DOHH2 (cell line): ENCODE measurements around the gene SLC5A9.

Experiments
- H3F3A ChIP-seq: fragments of 200-600 bp; sonication (generic), shearing (Covaris generic); 2 replicates; pipeline ENCODE4 v1.6.0; 2016; ENCODE audit warnings: antibody characterized with exemption, mild to moderate bottlenecking; ENCODE audit not compliant: control insufficient read depth, insufficient read depth
- H3K27ac ChIP-seq: fragments of 200-600 bp; sonication (generic); 2 replicates; pipeline ENCODE4 v1.5.1; 2014; ENCODE audit warnings: low read depth, mild to moderate bottlenecking, low read length, moderate library complexity
- H3K27me3 ChIP-seq: fragments of 200-600 bp; sonication (generic); 2 replicates; pipeline ENCODE4 v1.6.1; 2014; ENCODE audit warnings: mild to moderate bottlenecking, low read length, mixed read lengths; ENCODE audit not compliant: control insufficient read depth
- H3K36me3 ChIP-seq: fragments of 200-600 bp; sonication (generic); 2 replicates; pipeline ENCODE4 v1.6.1; 2014; ENCODE audit warnings: mild to moderate bottlenecking, low read length, moderate library complexity, mixed read lengths; ENCODE audit not compliant: control insufficient read depth
- H3K4me1 ChIP-seq: fragments of 200-600 bp; sonication (generic); 2 replicates; pipeline ENCODE4 v1.6.1; 2014; ENCODE audit warnings: mild to moderate bottlenecking, low read length, mixed read lengths; ENCODE audit not compliant: control insufficient read depth
- H3K4me2 ChIP-seq: fragments of 200-600 bp; sonication (generic); 2 replicates; pipeline ENCODE4 v1.6.0; 2014; ENCODE audit warnings: mild to moderate bottlenecking, low read length, moderate library complexity
- H3K4me3 ChIP-seq: fragments of 200-600 bp; sonication (generic); 2 replicates; pipeline ENCODE4 v1.5.1; 2014; ENCODE audit warnings: mild to moderate bottlenecking, low read length, mixed read lengths
- H3K79me2 ChIP-seq: fragments of 200-600 bp; sonication (generic); 2 replicates; pipeline ENCODE4 v1.6.1; 2014; ENCODE audit warnings: mild to moderate bottlenecking, low read length, mixed read lengths; ENCODE audit not compliant: control insufficient read depth
- H3K9me2 ChIP-seq: fragments of 200-600 bp; sonication (generic); replicated peaks from 2 replicates; pipeline ENCODE4 v1.6.1; 2014; ENCODE audit warnings: mild to moderate bottlenecking, low read length, mixed read lengths; ENCODE audit not compliant: control insufficient read depth
- H3K9me3 ChIP-seq: fragments of 200-600 bp; sonication (generic); 2 replicates; pipeline ENCODE4 v1.6.1; 2014; ENCODE audit warnings: antibody characterized with exemption, low read length, mixed read lengths; ENCODE audit not compliant: control insufficient read depth, insufficient read depth
- H4K20me1 ChIP-seq: fragments of 200-600 bp; sonication (generic); 2 replicates; pipeline ENCODE4 v1.6.0; 2014; ENCODE audit warnings: low read depth, mild to moderate bottlenecking, antibody characterized with exemption, low read length, moderate library complexity; ENCODE audit not compliant: control insufficient read depth, insufficient read depth
- CTCF ChIP-seq: fragments of 200-600 bp; sonication (generic); IDR thresholded peaks from one replicate; pipeline ENCODE4 v1.5.1; 2014; ENCODE audit warnings: antibody characterized with exemption, mild to moderate bottlenecking, low read depth, low read length; ENCODE audit not compliant: poor library complexity, severe bottlenecking
- EZH2phosphoT487 ChIP-seq: fragments of 200-600 bp; sonication (generic); IDR thresholded peaks from 2 replicates; pipeline ENCODE4 v1.6.1; 2017; ENCODE audit warnings: borderline replicate concordance, mild to moderate bottlenecking, antibody characterized with exemption, low read length, moderate library complexity, mixed read lengths

Gene SLC5A9

GRCh38 chr1:48235652-48236051 lies 13.1 kb downstream of the SLC5A9 start:
- Histone ChIP-seq H3K4me1 (no peaks in the 10 kb centered on the region), H3K27ac (no peak overlapping the region), H3K9me3 (no peaks in the 10 kb centered on the region), H3K27me3 (no peaks in the 10 kb centered on the region; the same call in 1 of the 2 replicates), H4K20me1 (no peaks in the 10 kb centered on the region), H3K36me3 (no peaks in the 10 kb centered on the region), H3K79me2 (no peaks in the 10 kb centered on the region), H3K9me2 (no peaks in the 10 kb centered on the region), H3K4me2 (no peak overlapping the region), H3F3A (no peaks in the 10 kb centered on the region), H3K4me3 (no peak overlapping the region)
- TF ChIP-seq CTCF (no peak), EZH2phosphoT487 (no peak)

DNA sequence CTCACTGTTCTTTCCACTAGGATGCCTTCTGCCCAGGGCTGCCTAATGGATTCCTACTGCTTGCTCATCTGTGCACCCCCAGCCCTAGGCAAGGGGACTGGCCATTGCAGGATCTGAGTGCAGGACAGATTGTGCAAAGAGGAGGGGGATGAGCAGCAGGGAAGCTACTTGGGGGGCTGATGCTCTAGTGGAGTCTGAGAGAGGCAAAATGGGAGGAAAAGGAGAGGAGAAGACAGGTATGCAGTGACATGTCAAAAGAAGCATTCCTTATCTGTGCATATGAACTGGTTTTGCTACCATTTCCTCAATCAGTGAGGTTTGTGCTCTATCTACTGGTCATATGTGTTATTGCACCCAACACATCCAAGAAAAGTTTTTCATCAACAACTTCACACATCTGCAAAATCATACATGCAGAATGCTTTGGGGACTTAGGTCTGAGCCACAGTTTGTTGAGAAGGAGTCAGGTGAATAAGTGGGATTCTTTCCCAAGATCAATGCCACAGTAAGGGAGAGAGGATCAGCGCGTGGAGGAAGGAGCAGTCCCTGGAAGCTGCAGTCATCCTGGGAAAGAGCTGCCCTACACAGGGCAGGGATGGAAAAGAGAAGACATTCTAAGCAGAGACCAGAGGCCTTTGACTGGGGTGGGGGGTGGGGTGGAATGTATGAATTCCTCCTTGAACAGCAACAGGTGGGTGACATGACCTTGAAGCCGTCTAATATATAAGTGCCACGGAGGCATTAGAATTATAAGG lies 14.4 kb downstream of the SLC5A9 start:
- Histone ChIP-seq H4K20me1 (no peaks in the 10 kb centered on the region), H3K79me2 (no peaks in the 10 kb centered on the region), H3K27ac (no peak overlapping the region), H3K4me2 (no peak overlapping the region), H3K4me1 (no peaks in the 10 kb centered on the region), H3F3A (no peaks in the 10 kb centered on the region), H3K9me3 (no peaks in the 10 kb centered on the region), H3K9me2 (no peaks in the 10 kb centered on the region), H3K4me3 (no peak overlapping the region), H3K36me3 (no peaks in the 10 kb centered on the region), H3K27me3 (no peaks in the 10 kb centered on the region; the same call in 1 of the 2 replicates)
- TF ChIP-seq CTCF (peak; percentile 70), EZH2phosphoT487 (no peak)

GRCh38 chr1:48242141-48242736 lies 19.7 kb downstream of the SLC5A9 start:
- H3F3A ChIP-seq, result no peaks in the 10 kb centered on the region
- no peaks in the 10 kb centered on the region for H3K9me2 ChIP-seq
- H3K9me3 ChIP-seq, result no peaks in the 10 kb centered on the region
- no peaks in the 10 kb centered on the region for H3K79me2 ChIP-seq
- peaks cover 4% of the 10 kb centered on the region for H3K4me1 ChIP-seq
- no peaks in the 10 kb centered on the region for H3K36me3 ChIP-seq
- no peaks in the 10 kb centered on the region for H4K20me1 ChIP-seq
- H3K27ac ChIP-seq, result no peak overlapping the region
- TF ChIP-seq EZH2phosphoT487 (no peak), CTCF (no peak)
- H3K4me2 ChIP-seq, result no peak overlapping the region
- no peak overlapping the region for H3K4me3 ChIP-seq
- no peaks in the 10 kb centered on the region for H3K27me3 ChIP-seq
